CD4-positive, alpha-beta memory T cell (primary cell): ENCODE results near the gene MAPK8IP2. TPM values are rescaled to one million over a fixed set of nuclear protein-coding genes. Genes with fewer than 3 reads are reported as not detected.

Experiments used
- CTCF ChIA-PET: fragments of 350-600 bp; sonication (Branson Sonifier 250); formaldehyde crosslinking; loops from one replicate; lab custom pipeline; 2021; ENCODE audit warnings: inconsistent platforms; ENCODE audit not compliant: partially characterized antibody; lab: Charles Lee
- POLR2A ChIA-PET: fragments of 350-600 bp; sonication (Branson Sonifier 250); formaldehyde crosslinking; loops from one replicate; lab custom pipeline; 2021; ENCODE audit not compliant: partially characterized antibody; lab: Charles Lee
- DNase-seq, 5 donors: peaks; one replicate each; pipeline versions ENCODE4 v3.0.0 to v3.0.0-alpha.2; 2020 to 2022; ENCODE audit warnings: mixed read lengths in 1 of 5
- H3K27ac ChIP-seq: one replicate; pipeline ENCODE4 v1.7.0; 2013; ENCODE audit warnings: low read depth, low read length
- H3K27me3 ChIP-seq: 2 replicates; pipeline ENCODE4 v1.7.0; 2013; ENCODE audit warnings: mild to moderate bottlenecking, low read length, moderate library complexity; ENCODE audit not compliant: insufficient read depth
- H3K36me3 ChIP-seq: 2 replicates; pipeline ENCODE4 v1.7.0; 2013; ENCODE audit warnings: mild to moderate bottlenecking, low read length, moderate library complexity; ENCODE audit not compliant: insufficient read depth
- H3K4me1 ChIP-seq: 2 replicates; pipeline ENCODE4 v1.7.0; 2013; ENCODE audit warnings: mild to moderate bottlenecking, low read length, moderate library complexity; ENCODE audit not compliant: insufficient read depth
- H3K4me3 ChIP-seq, 2 donors: one replicate each; pipeline ENCODE4 v1.7.0; 2013; ENCODE audit warnings: low read length in 2 of 2, mild to moderate bottlenecking in 1 of 2
- H3K9me3 ChIP-seq, 2 donors: one replicate each; pipeline ENCODE4 v1.7.0; 2013; ENCODE audit warnings: low read length in 2 of 2, control low read depth in 1 of 2; ENCODE audit not compliant: control insufficient read depth in 1 of 2
- H3K27ac Mint-ChIP-seq, 7 donors: one replicate each; pipeline ENCODE4 v1.8.0; 2020 to 2021; ENCODE audit warnings: mixed read lengths in 7 of 7, mild to moderate bottlenecking in 6 of 7, inconsistent platforms in 3 of 7, moderate library complexity in 3 of 7
- H3K27me3 Mint-ChIP-seq, 2 donors: one replicate each; pipeline ENCODE4 v1.8.0; 2020 to 2021; ENCODE audit warnings: mixed read lengths in 2 of 2
- H3K36me3 Mint-ChIP-seq, 2 donors: one replicate each; pipeline ENCODE4 v1.8.0; 2020 to 2021; ENCODE audit warnings: mixed read lengths in 2 of 2, inconsistent platforms in 1 of 2, mild to moderate bottlenecking in 1 of 2
- H3K4me1 Mint-ChIP-seq, 4 donors: one replicate each; pipeline ENCODE4 v1.8.0; 2020 to 2021; ENCODE audit warnings: mixed read lengths in 4 of 4, mild to moderate bottlenecking in 1 of 4
- H3K4me3 Mint-ChIP-seq, 8 donors: one replicate each; pipeline ENCODE4 v1.8.0; 2020 to 2021; ENCODE audit warnings: mixed read lengths in 8 of 8, mild to moderate bottlenecking in 7 of 8, moderate library complexity in 6 of 8, inconsistent platforms in 3 of 8
- H3K9me3 Mint-ChIP-seq, 8 donors: one replicate each; pipeline ENCODE4 v1.8.0; 2020 to 2021; ENCODE audit warnings: mixed read lengths in 8 of 8, mild to moderate bottlenecking in 5 of 8, inconsistent platforms in 3 of 8, moderate library complexity in 1 of 8
- intact Hi-C: fragments of 100-400 bp; cut with micrococcal nuclease; formaldehyde crosslinking; loops from one replicate; pipeline ENCODE4 v1.15.1; 2023
- polyA plus RNA-seq, 2 donors: library from polyadenylated mRNA; unstranded; fragments of 300-500 nt; fragmentation: Illumina TruSeq; gene quantifications; one replicate each; pipeline ENCODE4 v1.2.3, GENCODE V29; 2021
- total RNA-seq, 2 experiments: library from RNA; stranded (reverse); gene quantifications; one replicate each; pipeline ENCODE4 v1.2.3, GENCODE V29; 2021

Gene MAPK8IP2
- under 1 TPM; 0.22 to 0.49 TPM for total RNA-seq
- not detected for polyA plus RNA-seq

DNA sequence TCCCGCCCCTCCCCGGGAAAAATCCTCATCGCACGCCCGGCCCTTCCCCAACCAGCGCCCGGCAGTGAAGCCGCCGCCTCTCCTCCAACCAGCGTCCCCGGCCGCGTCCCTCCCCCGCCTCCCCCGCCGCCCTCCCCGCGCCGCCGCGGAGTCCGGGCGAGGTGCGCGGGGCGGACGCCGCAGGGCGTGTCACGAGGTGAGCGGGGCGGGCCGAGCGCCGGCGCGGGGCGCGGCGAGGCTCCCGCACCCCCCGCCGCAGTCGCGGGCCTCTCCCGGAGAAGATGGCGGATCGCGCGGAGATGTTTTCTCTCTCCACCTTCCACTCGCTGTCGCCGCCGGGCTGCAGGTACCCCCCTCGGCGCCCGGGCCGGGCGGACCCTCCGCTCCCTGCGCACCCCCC lies at the start of gene MAPK8IP2:
TSS of gene MAPK8IP2 (plus strand) at position 256 of the 400 bp plus-strand sequence. CDS start at position 282, 26 bp downstream.
- Mint-ChIP-seq H3K27me3 (peaks cover 21 to 27% of the 10 kb centered on the region in 2 donors), H3K4me3 (peak within 1 kb of the TSS; percentile 71 to 88 (median 80))
- no peak for DNase-seq

DNA sequence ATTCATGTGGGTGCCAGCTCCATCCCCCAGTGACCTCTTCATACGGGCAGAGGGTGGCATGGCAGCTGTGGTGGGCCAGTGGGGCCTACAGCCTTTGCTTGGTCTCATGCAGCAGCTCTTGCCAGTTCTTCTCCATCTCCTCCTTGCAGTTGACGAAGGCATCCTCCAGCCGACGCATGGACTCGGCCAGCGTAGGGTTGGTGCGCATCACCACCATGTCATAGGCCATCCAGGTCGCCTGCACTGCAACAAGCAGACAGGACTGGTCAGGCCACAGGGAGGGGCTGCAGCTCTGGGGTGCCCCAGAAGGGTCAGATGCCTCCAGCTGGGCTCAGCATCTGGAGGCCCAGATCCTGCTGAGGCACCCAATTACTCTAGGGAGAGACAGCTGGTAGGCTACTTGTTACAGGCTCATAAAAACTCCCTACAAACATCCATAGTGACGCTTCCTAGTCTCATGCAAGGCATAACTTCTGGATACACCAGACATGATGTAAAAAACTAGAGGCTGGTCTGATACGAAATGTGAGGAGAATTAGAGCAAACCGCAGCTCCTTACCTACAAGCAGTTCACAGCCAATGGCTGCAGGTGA lies 49.3 kb upstream of the MAPK8IP2 start:
- peaks cover 12 to 26% (median 18%) of the 10 kb centered on the region in 4 donors for H3K4me1 Mint-ChIP-seq
- CTCF ChIA-PET = interaction anchor here (1.0 to 4.8 kb wide), 7 partner anchors 12 to 69 kb away, joined by 3 to 32 read pairs (median 5); partner anchors contain the start of genes SCO2 and SYCE3
- intact Hi-C loops = no loop called here
- peaks cover 27% of the 10 kb centered on the region for H3K4me1 ChIP-seq
- peak overlapping the region in 3 of 7 donors; percentile 12 to 48 (median 32) for H3K27ac Mint-ChIP-seq
- no peaks in the 10 kb centered on the region for H3K36me3 ChIP-seq
- H3K4me3 ChIP-seq = no peak overlapping the region
- H3K27me3 ChIP-seq = no peaks in the 10 kb centered on the region
- H3K36me3 Mint-ChIP-seq = no peaks in the 10 kb centered on the region
- H3K9me3 ChIP-seq = no peaks in the 10 kb centered on the region
- no peaks in the 10 kb centered on the region for H3K9me3 Mint-ChIP-seq
- H3K4me3 Mint-ChIP-seq = peak overlapping the region in 5 of 8 donors; percentile 28 to 76 (median 40)
- no peak overlapping the region for H3K27ac ChIP-seq
- POLR2A ChIA-PET = interaction anchor here (1.1 to 6.8 kb wide), 6 partner anchors 12 to 69 kb away, joined by 7 to 151 read pairs (median 12); partner anchors contain the start of genes CHKB, SCO2, SYCE3 and TYMP
- no peak for DNase-seq
- no peaks in the 10 kb centered on the region for H3K27me3 Mint-ChIP-seq

More for the DNA sequence above, at the start of gene MAPK8IP2:
- peak within 1 kb of the TSS in 4 of 7 donors; percentile 6 to 46 (median 20) for H3K27ac Mint-ChIP-seq
- ChIA-PET POLR2A (interaction anchor here (1.0 to 1.4 kb wide), 2 partner anchors 51 to 75 kb away, joined by 4 to 6 read pairs; partner anchors contain the start of gene SCO2), CTCF (no interaction called here)
- H3K4me1 ChIP-seq = no peaks in the 10 kb centered on the region
- H3K27me3 ChIP-seq = peaks cover 7% of the 10 kb centered on the region
- no peaks in the 10 kb centered on the region for H3K36me3 ChIP-seq
- intact Hi-C loops = no loop called here
- peaks cover 8 to 14% (median 11%) of the 10 kb centered on the region in 4 donors for H3K4me1 Mint-ChIP-seq
- no peak within 1 kb of the TSS for H3K27ac ChIP-seq
- H3K36me3 Mint-ChIP-seq = peaks cover 1 to 14% of the 10 kb centered on the region in 2 donors
- no peak within 1 kb of the TSS for H3K4me3 ChIP-seq
- no peaks in the 10 kb centered on the region for H3K9me3 ChIP-seq
- peaks cover 0 to 7% (median 0%) of the 10 kb centered on the region in 8 donors for H3K9me3 Mint-ChIP-seq

DNA sequence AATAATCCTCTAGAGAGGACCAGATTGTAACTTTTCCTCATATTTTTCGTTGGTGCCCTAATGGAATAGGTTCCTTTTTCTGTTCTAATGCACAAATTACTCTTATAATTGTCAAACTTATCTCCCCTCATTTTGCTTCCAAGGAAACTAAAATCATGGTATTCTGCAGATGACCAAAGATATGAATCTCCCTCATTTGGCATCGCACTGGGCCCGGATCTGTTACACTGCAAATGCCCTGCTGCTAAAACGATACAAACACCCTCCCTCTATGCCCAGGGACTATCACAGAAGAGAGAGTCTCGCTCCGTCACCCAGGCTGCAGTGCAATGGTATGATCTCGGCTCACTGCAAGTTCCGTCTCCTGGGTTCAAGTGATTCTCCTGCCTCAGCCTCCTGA lies 47.3 kb upstream of the MAPK8IP2 start:
- H3K4me3 ChIP-seq = no peak overlapping the region
- peaks cover 10 to 18% (median 14%) of the 10 kb centered on the region in 4 donors for H3K4me1 Mint-ChIP-seq
- POLR2A ChIA-PET = interaction anchor here (6.8 kb wide), 1 partner anchor 26 kb away, joined by 151 read pairs; the partner anchor contains the start of genes SCO2 and TYMP
- no peaks in the 10 kb centered on the region for H3K27me3 ChIP-seq
- H3K4me1 ChIP-seq = peaks cover 21% of the 10 kb centered on the region
- intact Hi-C loops = no loop called here
- H3K27me3 Mint-ChIP-seq = no peaks in the 10 kb centered on the region
- CTCF ChIA-PET = interaction anchor here (1.0 to 1.4 kb wide), 2 partner anchors 10 to 301 kb away, joined by 3 to 6 read pairs; partner anchors contain the start of gene SYCE3
- H3K4me3 Mint-ChIP-seq = no peak overlapping the region
- no peak overlapping the region for H3K27ac ChIP-seq
- H3K9me3 ChIP-seq = no peaks in the 10 kb centered on the region
- H3K9me3 Mint-ChIP-seq = no peaks in the 10 kb centered on the region
- H3K27ac Mint-ChIP-seq = no peak overlapping the region
- no peak for DNase-seq
- H3K36me3 ChIP-seq = no peaks in the 10 kb centered on the region
- H3K36me3 Mint-ChIP-seq = no peaks in the 10 kb centered on the region

GRCh38 chr22:50556703-50557102 lies 43.9 kb upstream of the MAPK8IP2 start:
- Histone ChIP-seq H3K27me3 (no peaks in the 10 kb centered on the region), H3K4me3 (no peak overlapping the region), H3K36me3 (no peaks in the 10 kb centered on the region), H3K4me1 (no peaks in the 10 kb centered on the region), H3K27ac (no peak overlapping the region), H3K9me3 (no peaks in the 10 kb centered on the region)
- Mint-ChIP-seq H3K4me1 (peaks cover 5 to 11% (median 10%) of the 10 kb centered on the region in 4 donors), H3K27me3 (no peaks in the 10 kb centered on the region), H3K36me3 (no peaks in the 10 kb centered on the region), H3K27ac (no peak overlapping the region), H3K4me3 (no peak overlapping the region), H3K9me3 (no peaks in the 10 kb centered on the region)
- intact Hi-C loops = no loop called here
- ChIA-PET CTCF (interaction anchor here (1.2 to 2.2 kb wide), 2 partner anchors 9 to 31 kb away, joined by 5 to 7 read pairs; partner anchors contain the start of gene SCO2), POLR2A (interaction anchor here (1.3 to 2.2 kb wide), 5 partner anchors 8 to 31 kb away, joined by 3 to 10 read pairs (median 6); partner anchors contain the start of genes CHKB, CPT1B and SCO2)
- no peak for DNase-seq

DNA sequence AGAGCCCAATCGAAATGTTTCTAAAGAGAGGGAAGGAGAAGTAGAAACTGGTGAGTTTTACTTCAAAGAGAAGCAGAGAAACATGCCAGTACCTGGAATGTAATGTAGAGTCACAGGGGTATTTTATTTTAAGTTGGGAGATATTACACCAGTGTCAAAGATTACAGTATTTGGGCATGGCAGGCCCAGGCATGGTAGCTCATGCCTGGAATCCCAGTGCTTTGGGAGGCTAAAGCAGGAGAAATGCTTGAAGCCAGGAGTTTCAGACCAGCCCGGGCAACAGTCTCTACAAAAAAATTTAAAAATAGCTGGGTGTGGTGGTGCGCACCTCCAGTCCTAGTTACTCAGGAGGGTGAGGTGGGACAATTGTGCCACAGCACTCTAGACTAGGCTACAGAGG lies 40.6 kb upstream of the MAPK8IP2 start:
- Histone ChIP-seq H3K4me1 (peaks cover 8% of the 10 kb centered on the region), H3K27ac (no peak overlapping the region), H3K9me3 (no peaks in the 10 kb centered on the region), H3K36me3 (no peaks in the 10 kb centered on the region), H3K27me3 (no peaks in the 10 kb centered on the region), H3K4me3 (no peak overlapping the region)
- peaks cover 0 to 2% of the 10 kb centered on the region in 2 donors for H3K27me3 Mint-ChIP-seq
- intact Hi-C loops = no loop called here
- no peak for DNase-seq
- ChIA-PET CTCF (interaction anchor here (1.5 to 3.2 kb wide), 3 partner anchors 12 to 22 kb away, joined by 3 to 11 read pairs (median 5); partner anchors contain the start of genes CHKB and KLHDC7B), POLR2A (interaction anchor here (0.6 to 1.8 kb wide), 2 partner anchors 11 to 34 kb away, joined by 3 to 5 read pairs; no protein-coding TSS in a partner anchor)
- peaks cover 13 to 25% (median 20%) of the 10 kb centered on the region in 4 donors for H3K4me1 Mint-ChIP-seq
- peak overlapping the region in 1 of 8 donors; percentile 41 for H3K4me3 Mint-ChIP-seq
- no peaks in the 10 kb centered on the region for H3K9me3 Mint-ChIP-seq
- H3K27ac Mint-ChIP-seq = no peak overlapping the region
- H3K36me3 Mint-ChIP-seq = peaks cover 0 to 1% of the 10 kb centered on the region in 2 donors

GRCh38 chr22:50561401-50562358 lies 38.9 kb upstream of the MAPK8IP2 start:
- Histone ChIP-seq H3K27me3 (no peaks in the 10 kb centered on the region), H3K36me3 (no peaks in the 10 kb centered on the region), H3K9me3 (no peaks in the 10 kb centered on the region), H3K27ac (no peak overlapping the region), H3K4me3 (no peak overlapping the region), H3K4me1 (peaks cover 8% of the 10 kb centered on the region)
- Mint-ChIP-seq H3K36me3 (peaks cover 0 to 1% of the 10 kb centered on the region in 2 donors), H3K27me3 (peaks cover 0 to 2% of the 10 kb centered on the region in 2 donors), H3K27ac (peak overlapping the region; percentile 9 to 69 (median 60)), H3K9me3 (no peaks in the 10 kb centered on the region), H3K4me3 (peak overlapping the region in 7 of 8 donors; percentile 43 to 87 (median 66)), H3K4me1 (peaks cover 13 to 25% (median 20%) of the 10 kb centered on the region in 4 donors)
- ChIA-PET CTCF (interaction anchor here (1.8 to 2.0 kb wide), 2 partner anchors 17 to 54 kb away, joined by 5 read pairs; partner anchors contain the start of genes KLHDC7B, LMF2 and NCAPH2), POLR2A (interaction anchor here (0.7 to 1.8 kb wide), 2 partner anchors 13 to 36 kb away, joined by 3 to 5 read pairs; no protein-coding TSS in a partner anchor)
- no peak for DNase-seq
- intact Hi-C loops = loop anchor here (1.0 to 2.0 kb wide), 5 partner anchors 17 to 59 kb away; partner anchors contain the start of genes CHKB, KLHDC7B, NCAPH2 and SCO2
